Neuronal stem cell (in vitro differentiated cells): Measurements from ENCODE around the gene MCU.

Source experiments
- DNase-seq: peaks from one replicate; pipeline ENCODE4 v3.0.0-alpha.2; 2013; ENCODE audit warnings: low spot score
- H2AFZ ChIP-seq: one replicate; pipeline ENCODE4 v1.6.1; 2013; ENCODE audit warnings: mild to moderate bottlenecking, low read length, inconsistent platforms
- H2AK5ac ChIP-seq: 2 replicates; pipeline ENCODE4 v1.6.1; 2013; ENCODE audit warnings: low read depth, mild to moderate bottlenecking, inconsistent platforms, low read length, moderate library complexity, mixed read lengths
- H2BK120ac ChIP-seq: 2 replicates; pipeline ENCODE4 v1.6.1; 2013; ENCODE audit warnings: low read depth, mild to moderate bottlenecking, inconsistent platforms, low read length, moderate library complexity, mixed read lengths
- H2BK12ac ChIP-seq: one replicate; pipeline ENCODE4 v1.6.1; 2013; ENCODE audit warnings: low read length, inconsistent platforms
- H2BK15ac ChIP-seq: 2 replicates; pipeline ENCODE4 v1.6.1; 2013; ENCODE audit warnings: mild to moderate bottlenecking, low read length, inconsistent platforms, mixed read lengths
- H2BK5ac ChIP-seq: one replicate; pipeline ENCODE4 v1.6.1; 2013; ENCODE audit warnings: inconsistent platforms, mild to moderate bottlenecking, low read length, moderate library complexity
- H3K14ac ChIP-seq: one replicate; pipeline ENCODE4 v1.6.1; 2013; ENCODE audit warnings: low read length, inconsistent platforms
- H3K18ac ChIP-seq: 2 replicates; pipeline ENCODE4 v1.6.1; 2013; ENCODE audit warnings: low read length, inconsistent platforms
- H3K23ac ChIP-seq: 2 replicates; pipeline ENCODE4 v1.6.1; 2013; ENCODE audit warnings: low read depth, mild to moderate bottlenecking, mixed read lengths, low read length, inconsistent platforms; ENCODE audit not compliant: poor library complexity
- H3K27ac ChIP-seq: replicated peaks from 3 replicates; pipeline ENCODE4 v1.5.1; 2013; ENCODE audit warnings: low read length, inconsistent platforms
- H3K27me3 ChIP-seq, 3 experiments: 2 replicates each; pipeline ENCODE4 v1.6.1; 2013; ENCODE audit warnings: low read length in 3 of 3, mild to moderate bottlenecking in 2 of 3, inconsistent platforms in 1 of 3, low read depth in 1 of 3, mixed read lengths in 1 of 3, moderate library complexity in 1 of 3; ENCODE audit not compliant: control insufficient read depth in 3 of 3, insufficient read depth in 3 of 3
- H3K36me3 ChIP-seq, 2 donors: replicated peaks in 1 of 2; 2 replicates each; pipeline ENCODE4 v1.6.1; 2013; ENCODE audit warnings: low read length in 2 of 2; ENCODE audit not compliant: control insufficient read depth in 2 of 2, insufficient read depth in 2 of 2
- H3K4ac ChIP-seq: 2 replicates; pipeline ENCODE4 v1.6.1; 2013; ENCODE audit warnings: inconsistent platforms, mild to moderate bottlenecking, low read length, moderate library complexity
- H3K4me1 ChIP-seq, 2 donors: 1 replicate in 1 of 2; 2 replicates in 1 of 2; pipeline ENCODE4 v1.6.1; 2013; ENCODE audit warnings: low read length in 2 of 2, low read depth in 1 of 2; ENCODE audit not compliant: control insufficient read depth in 2 of 2, insufficient read depth in 1 of 2
- H3K4me2 ChIP-seq: one replicate; pipeline ENCODE4 v1.6.1; 2013; ENCODE audit warnings: mild to moderate bottlenecking, low read length, inconsistent platforms; ENCODE audit not compliant: insufficient read depth, poor library complexity, severe bottlenecking
- H3K4me3 ChIP-seq, 2 donors: 2 replicates each; pipeline ENCODE4 v1.5.1; 2013; ENCODE audit warnings: low read length in 2 of 2, mild to moderate bottlenecking in 2 of 2, inconsistent platforms in 1 of 2, moderate library complexity in 1 of 2
- H3K79me1 ChIP-seq: one replicate; pipeline ENCODE4 v1.6.1; 2013; ENCODE audit warnings: low read depth, mild to moderate bottlenecking, inconsistent platforms, low read length, moderate library complexity
- H3K9ac ChIP-seq: one replicate; pipeline ENCODE4 v1.6.1; 2013; ENCODE audit warnings: mild to moderate bottlenecking, low read depth, low read length, inconsistent platforms; ENCODE audit not compliant: poor library complexity
- H3K9me3 ChIP-seq, 2 donors: replicated peaks in 1 of 2; 2 replicates each; pipeline versions ENCODE3 to v1.6.1; 2013; ENCODE audit warnings: low read length in 2 of 2, mild to moderate bottlenecking in 2 of 2, inconsistent platforms in 1 of 2, low read depth in 1 of 2, mixed read lengths in 1 of 2, moderate library complexity in 1 of 2; ENCODE audit not compliant: control insufficient read depth in 2 of 2, insufficient read depth in 1 of 2
- H4K8ac ChIP-seq: one replicate; pipeline ENCODE4 v1.6.1; 2013; ENCODE audit warnings: low read depth, mild to moderate bottlenecking, inconsistent platforms, low read length, moderate library complexity
- H4K91ac ChIP-seq: one replicate; pipeline ENCODE4 v1.6.1; 2013; ENCODE audit warnings: low read length, low read depth, mild to moderate bottlenecking, inconsistent platforms; ENCODE audit not compliant: poor library complexity
- WGBS, 2 donors: extraction: QIAGEN DNeasy Blood & Tissue Kit; methylation state at CpG; one replicate each; pipeline ENCODE4 v1.1.7; 2013; ENCODE audit warnings: missing lambda C conversion rate in 2 of 2, mixed read lengths in 1 of 2; ENCODE audit not compliant: insufficient read length in 2 of 2, insufficient replicate concordance in 1 of 2; ENCODE audit errors: extremely low coverage in 2 of 2; 5-methylcytosine and 5-hydroxymethylcytosine counted together

Gene MCU

GRCh38 chr10:72729528-72729927, 37.6 kb downstream of the MCU start:
- Histone ChIP-seq H3K23ac (no peak overlapping the region), H3K9me3 (no peaks in the 10 kb centered on the region), H3K9ac (no peak overlapping the region), H2BK12ac (no peak overlapping the region), H2BK15ac (no peak overlapping the region), H2BK120ac (no peak overlapping the region), H3K27me3 (no peaks in the 10 kb centered on the region), H2AK5ac (no peak overlapping the region), H4K8ac (no peak overlapping the region), H3K4me1 (no peaks in the 10 kb centered on the region), H3K4me2 (no peak overlapping the region), H2BK5ac (no peak overlapping the region), H3K4me3 (no peak overlapping the region), H3K27ac (no peak overlapping the region), H3K18ac (no peak overlapping the region), H3K4ac (no peak overlapping the region), H2AFZ (no peak overlapping the region), H4K91ac (no peak overlapping the region), H3K36me3 (no peaks in the 10 kb centered on the region), H3K79me1 (no peaks in the 10 kb centered on the region), H3K14ac (no peak overlapping the region)
- DNase-seq, result no peak
- no CpG with 5 or more reads among the region's 3 CpGs for WGBS, 2 donors

DNA sequence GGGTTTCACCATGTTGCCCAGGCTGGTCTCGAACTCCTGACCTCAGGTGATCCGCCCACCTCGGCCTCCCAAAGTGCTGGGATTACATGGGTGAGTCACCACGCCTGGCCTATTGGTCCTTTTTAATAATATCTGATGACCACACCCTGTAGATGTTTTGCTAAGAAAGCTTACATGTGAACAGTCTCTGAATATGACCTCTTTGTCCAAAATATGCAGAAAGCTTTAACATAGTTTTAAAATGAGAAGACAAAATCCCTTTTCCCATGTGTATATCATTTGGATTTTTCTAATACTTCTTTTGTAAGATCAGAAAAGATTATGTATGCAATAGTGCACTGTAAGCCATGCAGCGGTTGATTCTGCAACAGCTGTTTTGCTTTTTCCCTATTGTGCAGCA, 38.5 kb downstream of the MCU start:
- Histone ChIP-seq H2BK15ac (no peak overlapping the region), H3K9ac (no peak overlapping the region), H3K14ac (no peak overlapping the region), H3K27me3 (no peaks in the 10 kb centered on the region), H3K4ac (no peak overlapping the region), H3K9me3 (no peaks in the 10 kb centered on the region), H3K23ac (no peak overlapping the region), H3K4me1 (no peaks in the 10 kb centered on the region), H3K4me3 (no peak overlapping the region), H3K4me2 (no peak overlapping the region), H4K8ac (no peak overlapping the region), H2BK12ac (no peak overlapping the region), H4K91ac (no peak overlapping the region), H2BK120ac (no peak overlapping the region), H3K27ac (no peak overlapping the region), H2BK5ac (no peak overlapping the region), H2AK5ac (no peak overlapping the region), H3K36me3 (no peaks in the 10 kb centered on the region), H3K79me1 (no peaks in the 10 kb centered on the region), H2AFZ (no peak overlapping the region), H3K18ac (no peak overlapping the region)
- DNase-seq, result no peak
- WGBS, 2 donors, result no CpG with 5 or more reads among the region's 5 CpGs

DNA sequence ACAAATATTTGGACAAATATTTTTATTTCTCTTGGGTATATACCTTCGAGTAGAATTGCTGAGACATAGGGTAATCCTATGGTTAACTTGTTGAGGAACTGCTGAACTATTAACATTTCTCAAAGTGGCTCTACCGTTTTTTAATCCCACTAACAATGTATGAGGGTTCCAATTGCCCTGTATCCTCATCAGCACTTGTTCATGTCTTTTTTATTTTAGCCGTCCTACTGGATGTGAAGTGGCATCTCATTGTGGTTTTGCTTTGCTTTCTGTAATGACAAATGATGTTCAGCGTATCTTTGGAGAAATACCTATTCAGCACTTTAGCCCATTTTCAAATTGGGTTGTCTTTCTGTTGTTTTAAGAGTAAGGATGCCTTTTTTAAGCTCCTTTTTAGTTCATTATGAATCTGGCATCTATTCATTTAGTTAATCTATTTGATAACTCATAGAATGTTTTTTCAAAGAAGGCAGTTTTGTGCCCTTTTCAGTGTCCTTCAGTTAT, 40.0 kb downstream of the MCU start:
- no peak overlapping the region for H2AFZ ChIP-seq
- no peaks in the 10 kb centered on the region for H3K36me3 ChIP-seq
- no peak overlapping the region for H3K4ac ChIP-seq
- no peaks in the 10 kb centered on the region for H3K9me3 ChIP-seq
- no peak overlapping the region for H2AK5ac ChIP-seq
- H3K4me2 ChIP-seq, result no peak overlapping the region
- H3K27me3 ChIP-seq, result no peaks in the 10 kb centered on the region
- no peak for DNase-seq
- H4K8ac ChIP-seq, result no peak overlapping the region
- H3K27ac ChIP-seq, result no peak overlapping the region
- no peak overlapping the region for H3K14ac ChIP-seq
- WGBS, 2 donors, result no CpG with 5 or more reads among the region's 4 CpGs
- H2BK5ac ChIP-seq, result no peak overlapping the region
- H2BK120ac ChIP-seq, result no peak overlapping the region
- no peak overlapping the region for H3K9ac ChIP-seq
- H2BK15ac ChIP-seq, result no peak overlapping the region
- H3K23ac ChIP-seq, result no peak overlapping the region
- H3K79me1 ChIP-seq, result no peaks in the 10 kb centered on the region
- peaks cover 0 to 4% of the 10 kb centered on the region in 2 donors for H3K4me1 ChIP-seq
- no peak overlapping the region for H2BK12ac ChIP-seq
- H4K91ac ChIP-seq, result no peak overlapping the region
- no peak overlapping the region for H3K4me3 ChIP-seq
- H3K18ac ChIP-seq, result no peak overlapping the region

DNA sequence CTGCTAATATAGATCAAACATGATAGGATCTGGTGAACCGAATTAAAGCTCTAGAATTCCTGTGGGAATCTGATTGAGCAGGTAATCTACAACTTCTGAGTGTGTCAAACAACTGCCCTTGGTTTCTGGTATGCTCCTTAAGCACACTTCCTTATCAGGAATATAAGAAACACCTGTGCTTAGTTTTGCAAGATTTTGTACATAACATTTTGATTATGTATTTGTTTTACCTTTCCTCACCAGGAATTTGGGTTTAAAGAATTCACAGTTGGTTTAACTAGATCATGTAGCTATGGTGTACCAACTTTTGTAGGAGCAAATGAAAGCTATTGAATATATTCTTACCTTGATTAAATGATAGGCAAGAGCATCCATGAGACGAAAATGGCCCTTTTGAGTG, 40.6 kb downstream of the MCU start:
- Histone ChIP-seq H3K27ac (no peak overlapping the region), H2AK5ac (no peak overlapping the region), H2BK120ac (no peak overlapping the region), H3K23ac (no peak overlapping the region), H3K18ac (no peak overlapping the region), H3K9ac (no peak overlapping the region), H4K8ac (no peak overlapping the region), H2AFZ (no peak overlapping the region), H3K36me3 (no peaks in the 10 kb centered on the region), H3K4ac (no peak overlapping the region), H3K4me2 (no peak overlapping the region), H2BK5ac (no peak overlapping the region), H3K4me1 (peaks cover 0 to 4% of the 10 kb centered on the region in 2 donors), H3K79me1 (no peaks in the 10 kb centered on the region), H2BK12ac (no peak overlapping the region), H3K9me3 (no peaks in the 10 kb centered on the region), H3K4me3 (no peak overlapping the region), H3K27me3 (no peaks in the 10 kb centered on the region), H3K14ac (no peak overlapping the region), H2BK15ac (no peak overlapping the region), H4K91ac (no peak overlapping the region)
- no peak for DNase-seq
- WGBS, 2 donors, result no CpG with 5 or more reads among the region's 2 CpGs
